Esophagus muscularis mucosa (tissue), 4 donors: ENCODE data around the gene FMNL1. TPM values are rescaled to one million over a fixed set of nuclear protein-coding genes. Genes with fewer than 3 reads are reported as not detected.
"Not testable (repeated sequence)": the region's sequence is repeated elsewhere in the genome, so short reads cannot be mapped to it uniquely, and the experiment has no call there.

Experiments
- DNase-seq: peaks from one replicate; pipeline ENCODE4 v3.0.0-alpha.2; 2017; ENCODE audit errors: extremely low spot score
- H3K27ac ChIP-seq, 4 donors: fragments of 200-600 bp; sonication (generic); replicated peaks in 1 of 4; 1 replicate in 3 of 4; 2 replicates in 1 of 4; pipeline ENCODE4 v1.5.1; 2016 to 2019; ENCODE audit warnings: mild to moderate bottlenecking in 1 of 4
- H3K27me3 ChIP-seq, 4 donors: fragments of 200-600 bp; sonication (generic); one replicate each; pipeline versions ENCODE4 v1.5.1 to v1.6.0; 2016 to 2019
- H3K36me3 ChIP-seq, 4 donors: fragments of 200-600 bp; sonication (generic); one replicate each; pipeline ENCODE4 v1.5.1; 2016 to 2019
- H3K4me1 ChIP-seq, 4 donors: fragments of 200-600 bp; sonication (generic); one replicate each; pipeline ENCODE4 v1.5.1; 2016 to 2019
- H3K4me3 ChIP-seq, 4 donors: fragments of 200-600 bp; sonication (generic); 1 replicate in 2 of 4; 2 replicates in 2 of 4; pipeline ENCODE4 v1.5.1; 2016 to 2019; ENCODE audit warnings: mild to moderate bottlenecking in 4 of 4, moderate library complexity in 1 of 4
- H3K9me3 ChIP-seq, 4 donors: fragments of 200-600 bp; sonication (generic); 1 replicate in 3 of 4; 2 replicates in 1 of 4; pipeline ENCODE4 v1.5.1; 2016 to 2019
- CTCF ChIP-seq, 3 experiments: fragments of 200-600 bp in 2 of 3; fragments of 450-650 bp in 1 of 3; sonication (generic) in 2 of 3; IDR thresholded peaks; one replicate each; pipeline ENCODE4 v1.5.1; 2017 to 2019; ENCODE audit warnings: antibody characterized with exemption in 3 of 3, mild to moderate bottlenecking in 2 of 3, moderate library complexity in 1 of 3
- EP300 ChIP-seq: sonication (generic); formaldehyde crosslinking; IDR thresholded peaks from one replicate; pipeline ENCODE4 v1.6.1; 2017; ENCODE audit warnings: antibody characterized with exemption
- POLR2A ChIP-seq: fragments of 450-650 bp; IDR thresholded peaks from one replicate; pipeline ENCODE4 v1.6.1; 2017; ENCODE audit warnings: antibody characterized with exemption, moderate library complexity, mild to moderate bottlenecking, low read depth
- POLR2AphosphoS5 ChIP-seq, 2 donors: sonication (generic); formaldehyde crosslinking; IDR thresholded peaks; one replicate each; pipeline ENCODE4 v1.6.1; 2017; ENCODE audit warnings: antibody characterized with exemption in 2 of 2
- WGBS: methylation state at CpG from one replicate; pipeline ENCODE4 v1.1.5; 2018; 5-methylcytosine and 5-hydroxymethylcytosine counted together
- intact Hi-C: fragments of 100-400 bp; cut with DNase I; formaldehyde crosslinking; loops from one replicate; pipeline ENCODE4 v1.15.1; 2023
- total RNA-seq, 4 donors: library from RNA; depleted of rRNA; stranded (reverse); fragments of >200 nt; gene quantifications; one replicate each; pipeline versions ENCODE4 v1.1.0 to v1.2.1, GENCODE V29; 2016

The FMNL1 gene
- total RNA-seq, 4 donors from 2014 or later: 11.0 to 26.7 (median 19.6) TPM

GRCh38 chr17:45200701-45201100 lies 21.0 kb upstream of the FMNL1 start:
- Histone ChIP-seq H3K4me3 (no peak overlapping the region), H3K36me3 (no peaks in the 10 kb centered on the region), H3K27ac (peak overlapping the region in 1 of 4 donors; percentile 34), H3K27me3 (no peaks in the 10 kb centered on the region), H3K4me1 (peaks cover 8 to 20% (median 16%) of the 10 kb centered on the region in 4 donors), H3K9me3 (no peaks in the 10 kb centered on the region)
- no peak for DNase-seq
- intact Hi-C loops: no loop called here
- 68% methylated on average over 9 of the region's 9 CpGs for WGBS
- TF ChIP-seq POLR2AphosphoS5 (IDR thresholded peaks at IDR 0.05) (no peak), CTCF (IDR thresholded peaks at IDR 0.05) (no peak), EP300 (no peak)

- Histone ChIP-seq H3K27me3 (no peaks in the 10 kb centered on the region), H3K36me3 (no peaks in the 10 kb centered on the region), H3K27ac (peak overlapping the region; percentile 22 to 72 (median 31)), H3K4me3 (no peak overlapping the region), H3K4me1 (peaks cover 8 to 20% (median 16%) of the 10 kb centered on the region in 4 donors), H3K9me3 (no peaks in the 10 kb centered on the region)
- TF ChIP-seq EP300 (no peak), POLR2AphosphoS5 (IDR thresholded peaks at IDR 0.05) (no peak), POLR2A (no peak), CTCF (IDR thresholded peaks at IDR 0.05) (no peak)
- WGBS: 100% methylated on average over 4 of the region's 4 CpGs
- intact Hi-C loops: no loop called here
- DNase-seq: no peak
These were observed 20.2 kb upstream of the FMNL1 start for GRCh38 chr17:45201457-45201856.

GRCh38 chr17:45201880-45202279 lies 19.8 kb upstream of the FMNL1 start:
- DNase-seq, intact Hi-C loops, H3K27me3 ChIP-seq, H3K36me3 ChIP-seq, H3K4me3 ChIP-seq, H3K9me3 ChIP-seq: not testable (repeated sequence)
- Histone ChIP-seq H3K4me1 (peaks cover 8 to 20% (median 16%) of the 10 kb centered on the region in 4 donors), H3K27ac (peak overlapping the region; percentile 22 to 72 (median 31))
- peak; percentile 25 to 42 for TF ChIP-seq POLR2AphosphoS5 (IDR thresholded peaks at IDR 0.05)
- WGBS: 77% methylated on average over 6 of the region's 6 CpGs

- no peak overlapping the region for H3K4me3 ChIP-seq
- WGBS: 24% methylated on average over 7 of the region's 12 CpGs
These were observed 2.6 kb upstream of the FMNL1 start for GRCh38 chr17:45218895-45219661.

More at GRCh38 chr17:45218895-45219661, 2.6 kb upstream of the FMNL1 start:
- TF ChIP-seq POLR2AphosphoS5 (IDR thresholded peaks at IDR 0.05) (peak in 1 of 2 donors; percentile 34), EP300 (no peak), POLR2A (no peak), CTCF (IDR thresholded peaks at IDR 0.05) (peak; percentile 91 to 98 (median 95))
- no peak for DNase-seq
- Histone ChIP-seq H3K27me3 (peaks cover 0 to 36% (median 3%) of the 10 kb centered on the region in 4 donors), H3K27ac (no peak overlapping the region), H3K9me3 (no peaks in the 10 kb centered on the region), H3K36me3 (no peaks in the 10 kb centered on the region), H3K4me1 (peaks cover 20 to 48% (median 38%) of the 10 kb centered on the region in 4 donors)
- intact Hi-C loops: loop anchor here (2.0 kb wide), 1 partner anchor 166 kb away; no protein-coding TSS in a partner anchor
